HepG2 (cell line): ENCODE results near the gene LTBR. TPM values are rescaled to one million over a fixed set of nuclear protein-coding genes. Genes with fewer than 3 reads are reported as not detected.

Experiments
- ATF7 ChIP-seq, 2 experiments: fragments of 450-650 bp in 1 of 2; sonication (generic) in 1 of 2; formaldehyde crosslinking in 1 of 2; IDR thresholded peaks; 2 replicates each; pipeline versions ENCODE4 v1.4.0 to v1.6.1; 2016 to 2020; ENCODE audit warnings: antibody characterized with exemption in 1 of 2, mild to moderate bottlenecking in 1 of 2, missing genetic modification reagents in 1 of 2
- CBX2 ChIP-seq, 2 experiments: fragments of 200-600 bp in 1 of 2; sonication (generic); formaldehyde crosslinking in 1 of 2; IDR thresholded peaks; 2 replicates each; pipeline versions ENCODE4 v1.7.0 to v1.8.1; 2018 to 2022; ENCODE audit warnings: low read depth in 2 of 2, low read length in 1 of 2, mild to moderate bottlenecking in 1 of 2, missing genetic modification reagents in 1 of 2
- DMAP1 ChIP-seq: IDR thresholded peaks from 2 replicates; pipeline ENCODE4 v1.6.1; 2016
- DNMT3B ChIP-seq: conservative IDR thresholded peaks from 2 replicates; pipeline ENCODE4 v1.6.1; 2016; ENCODE audit warnings: missing biosample characterization, control low read depth
- KAT7 ChIP-seq: IDR thresholded peaks from 2 replicates; pipeline ENCODE4 v1.6.1; 2018; ENCODE audit warnings: borderline replicate concordance, missing compliant biosample characterization
- KLF16 ChIP-seq, 2 experiments: sonication (generic) in 1 of 2; formaldehyde crosslinking in 1 of 2; IDR thresholded peaks; 2 replicates each; pipeline versions ENCODE4 v1.6.1 to v1.8.0; 2016 to 2023; ENCODE audit warnings: missing genetic modification reagents in 2 of 2, missing compliant biosample characterization in 1 of 2
- NFYB ChIP-seq: sonication (generic); formaldehyde crosslinking; IDR thresholded peaks from 2 replicates; pipeline ENCODE4 v1.4.0; 2020; ENCODE audit warnings: missing genetic modification reagents
- TGIF2 ChIP-seq: IDR thresholded peaks from 2 replicates; pipeline ENCODE4 v1.6.1; 2016; ENCODE audit warnings: control low read depth, missing compliant biosample characterization
- U2AF2 ChIP-seq: fragments of 200-400 bp; formaldehyde crosslinking; IDR thresholded peaks from 2 replicates; pipeline ENCODE4 v1.6.1; 2017; ENCODE audit warnings: low read depth, mild to moderate bottlenecking, low read length
- ZBTB42 ChIP-seq: sonication (generic); formaldehyde crosslinking; IDR thresholded peaks from 2 replicates; pipeline ENCODE4 v1.5.0; 2020; ENCODE audit warnings: mild to moderate bottlenecking, missing genetic modification reagents
- ZMYM3 ChIP-seq: sonication (generic); formaldehyde crosslinking; IDR thresholded peaks from 2 replicates; pipeline ENCODE4 v1.5.1; 2020; ENCODE audit warnings: mild to moderate bottlenecking, missing genetic modification reagents
- ZNF143 ChIP-seq: sonication (generic); formaldehyde crosslinking; IDR thresholded peaks from 2 replicates; pipeline ENCODE4 v1.4.0; 2020; ENCODE audit warnings: missing genetic modification reagents
- ZNF343 ChIP-seq: sonication (generic); formaldehyde crosslinking; IDR thresholded peaks from 2 replicates; pipeline ENCODE4 v1.4.0; 2020; ENCODE audit warnings: mild to moderate bottlenecking, missing genetic modification reagents
- ZNF510 ChIP-seq: sonication (generic); formaldehyde crosslinking; IDR thresholded peaks from 2 replicates; pipeline ENCODE4 v1.4.0; 2020; ENCODE audit warnings: low read depth, mild to moderate bottlenecking, missing genetic modification reagents
- ZNF775 ChIP-seq: sonication (generic); formaldehyde crosslinking; IDR thresholded peaks from 2 replicates; pipeline ENCODE4 v1.4.0; 2020; ENCODE audit warnings: missing genetic modification reagents, mild to moderate bottlenecking, moderate library complexity, borderline replicate concordance
- ZNF879 ChIP-seq: sonication (generic); formaldehyde crosslinking; IDR thresholded peaks from 2 replicates; pipeline ENCODE4 v1.8.1; 2023; ENCODE audit warnings: missing genetic modification reagents
- polyA plus RNA-seq, 8 experiments: library from polyadenylated mRNA; depleted of rRNA in 3 of 8; stranded (reverse) in 7 of 8; unstranded in 1 of 8; fragments of >200 nt; fragmentation: Illumina TruSeq in 4 of 8; extraction: Trizol in 4 of 8; gene quantifications; 2 replicates each; pipeline versions ENCODE4 v1.2.1 to v1.2.3, GENCODE V29; 2011 to 2016; ENCODE audit warnings: low read depth in 4 of 8, missing spikeins in 1 of 8, mixed read lengths in 1 of 8; ENCODE audit not compliant: insufficient read depth in 1 of 8
- total RNA-seq, 5 experiments: library from RNA; depleted of rRNA; stranded (reverse); fragments of >200 nt; fragmentation: Illumina TruSeq; extraction: Trizol; gene quantifications; 2 replicates each; pipeline ENCODE4 v1.2.3, GENCODE V29; 2016; ENCODE audit warnings: low read depth in 1 of 5
- TF ChIP-seq, protein P1 (sequence below): sonication (generic); formaldehyde crosslinking; IDR thresholded peaks from 2 replicates; pipeline ENCODE4 v1.5.0; 2020; ENCODE audit warnings: mild to moderate bottlenecking, missing genetic modification reagents, borderline replicate concordance
- TF ChIP-seq, protein P2 (sequence below): sonication (generic); formaldehyde crosslinking; IDR thresholded peaks from 2 replicates; pipeline ENCODE4 v1.9.0; 2022; ENCODE audit warnings: missing genetic modification reagents, mild to moderate bottlenecking, borderline replicate concordance
- TF ChIP-seq, protein P3 (sequence below): sonication (generic); formaldehyde crosslinking; conservative IDR thresholded peaks from 2 replicates; pipeline ENCODE4 v1.4.0; 2020; ENCODE audit warnings: missing genetic modification reagents

LTBR gene
- total and polyA plus RNA-seq, 2 of the 13 experiments (the other 11 are each of a cell fraction or from before 2014, with no cell fraction given), result 31.4 to 34.8 TPM

GRCh38 chr12:6336889-6337853, 46.8 kb upstream of the LTBR start (continued):
- TF ChIP-seq, protein P1, sequence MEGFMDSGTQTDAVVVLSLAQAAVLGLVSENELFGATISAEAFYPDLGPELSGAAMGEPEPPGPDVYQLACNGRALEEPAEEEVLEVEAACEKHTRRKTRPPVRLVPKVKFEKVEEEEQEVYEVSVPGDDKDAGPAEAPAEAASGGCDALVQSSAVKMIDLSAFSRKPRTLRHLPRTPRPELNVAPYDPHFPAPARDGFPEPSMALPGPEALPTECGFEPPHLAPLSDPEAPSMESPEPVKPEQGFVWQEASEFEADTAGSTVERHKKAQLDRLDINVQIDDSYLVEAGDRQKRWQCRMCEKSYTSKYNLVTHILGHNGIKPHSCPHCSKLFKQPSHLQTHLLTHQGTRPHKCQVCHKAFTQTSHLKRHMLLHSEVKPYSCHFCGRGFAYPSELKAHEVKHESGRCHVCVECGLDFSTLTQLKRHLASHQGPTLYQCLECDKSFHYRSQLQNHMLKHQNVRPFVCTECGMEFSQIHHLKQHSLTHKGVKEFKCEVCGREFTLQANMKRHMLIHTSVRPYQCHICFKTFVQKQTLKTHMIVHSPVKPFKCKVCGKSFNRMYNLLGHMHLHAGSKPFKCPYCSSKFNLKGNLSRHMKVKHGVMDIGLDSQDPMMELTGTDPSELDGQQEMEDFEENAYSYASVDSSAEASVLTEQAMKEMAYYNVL, result 0 out of 2 replicates have a peak, but pooled peaks have one; percentile 10
- TF ChIP-seq U2AF2, result no peak
- no peak for TF ChIP-seq ZNF343 (CRISPR knock-in tag)
- no peak; the same call in 1 of the 2 replicates for TF ChIP-seq DMAP1
- TF ChIP-seq, protein P2, sequence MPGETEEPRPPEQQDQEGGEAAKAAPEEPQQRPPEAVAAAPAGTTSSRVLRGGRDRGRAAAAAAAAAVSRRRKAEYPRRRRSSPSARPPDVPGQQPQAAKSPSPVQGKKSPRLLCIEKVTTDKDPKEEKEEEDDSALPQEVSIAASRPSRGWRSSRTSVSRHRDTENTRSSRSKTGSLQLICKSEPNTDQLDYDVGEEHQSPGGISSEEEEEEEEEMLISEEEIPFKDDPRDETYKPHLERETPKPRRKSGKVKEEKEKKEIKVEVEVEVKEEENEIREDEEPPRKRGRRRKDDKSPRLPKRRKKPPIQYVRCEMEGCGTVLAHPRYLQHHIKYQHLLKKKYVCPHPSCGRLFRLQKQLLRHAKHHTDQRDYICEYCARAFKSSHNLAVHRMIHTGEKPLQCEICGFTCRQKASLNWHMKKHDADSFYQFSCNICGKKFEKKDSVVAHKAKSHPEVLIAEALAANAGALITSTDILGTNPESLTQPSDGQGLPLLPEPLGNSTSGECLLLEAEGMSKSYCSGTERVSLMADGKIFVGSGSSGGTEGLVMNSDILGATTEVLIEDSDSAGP, result peak; percentile 24; the same call in 1 of the 2 replicates
- TF ChIP-seq ZNF510 (CRISPR knock-in tag), result no peak
- no peak for TF ChIP-seq ZNF775
- TF ChIP-seq, protein P3, sequence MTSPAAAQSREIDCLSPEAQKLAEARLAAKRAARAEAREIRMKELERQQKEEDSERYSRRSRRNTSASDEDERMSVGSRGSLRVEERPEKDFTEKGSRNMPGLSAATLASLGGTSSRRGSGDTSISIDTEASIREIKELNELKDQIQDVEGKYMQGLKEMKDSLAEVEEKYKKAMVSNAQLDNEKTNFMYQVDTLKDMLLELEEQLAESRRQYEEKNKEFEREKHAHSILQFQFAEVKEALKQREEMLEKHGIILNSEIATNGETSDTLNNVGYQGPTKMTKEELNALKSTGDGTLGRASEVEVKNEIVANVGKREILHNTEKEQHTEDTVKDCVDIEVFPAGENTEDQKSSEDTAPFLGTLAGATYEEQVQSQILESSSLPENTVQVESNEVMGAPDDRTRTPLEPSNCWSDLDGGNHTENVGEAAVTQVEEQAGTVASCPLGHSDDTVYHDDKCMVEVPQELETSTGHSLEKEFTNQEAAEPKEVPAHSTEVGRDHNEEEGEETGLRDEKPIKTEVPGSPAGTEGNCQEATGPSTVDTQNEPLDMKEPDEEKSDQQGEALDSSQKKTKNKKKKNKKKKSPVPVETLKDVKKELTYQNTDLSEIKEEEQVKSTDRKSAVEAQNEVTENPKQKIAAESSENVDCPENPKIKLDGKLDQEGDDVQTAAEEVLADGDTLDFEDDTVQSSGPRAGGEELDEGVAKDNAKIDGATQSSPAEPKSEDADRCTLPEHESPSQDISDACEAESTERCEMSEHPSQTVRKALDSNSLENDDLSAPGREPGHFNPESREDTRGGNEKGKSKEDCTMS (CRISPR knock-in tag), result no peak
- TF ChIP-seq ATF7 (IDR thresholded peaks at IDR 0.05), result no peak
- no peak for TF ChIP-seq ATF7 (CRISPR knock-in tag; IDR thresholded peaks at IDR 0.05)
- TF ChIP-seq ZBTB42 (CRISPR knock-in tag), result no peak
- TF ChIP-seq KAT7, result no peak
- TF ChIP-seq DNMT3B (CRISPR knock-in tag), result no peak
- TF ChIP-seq ZNF879 (CRISPR knock-in tag), result no peak
- TF ChIP-seq ZNF143, result no peak
- TF ChIP-seq NFYB, result no peak
- TF ChIP-seq ZMYM3 (CRISPR knock-in tag), result no peak
- no peak for TF ChIP-seq TGIF2 (CRISPR knock-in tag)
- TF ChIP-seq KLF16 (CRISPR knock-in tag; IDR thresholded peaks at IDR 0.05), result peak in 1 of 2 experiments; percentile 34; a peak in 1 of 4 replicates
- TF ChIP-seq CBX2 (IDR thresholded peaks at IDR 0.05; ENCODE audit: low read depth, low read length), result no peak
- TF ChIP-seq CBX2 (CRISPR knock-in tag; IDR thresholded peaks at IDR 0.05; ENCODE audit: low read depth), result no peak
